Measurements from ENCODE around the gene CYP51A1. TPM values are rescaled to one million over a fixed set of nuclear protein-coding genes. Genes with fewer than 3 reads are reported as not detected.
"Not testable (repeated sequence)": the region's sequence is repeated elsewhere in the genome, so short reads cannot be mapped to it uniquely, and the experiment has no call there.

CYP51A1 gene
- polyA plus RNA-seq, 2 of the 4 experiments (the other 2 are of a cell fraction): 12.6 to 57.3 TPM

GRCh38 chr7:92108821-92109220 is 25.5 kb downstream of the CYP51A1 start (continued):
- no peak for TF ChIP-seq MAZ (IDR thresholded peaks at IDR 0.05; ENCODE audit: borderline replicate concordance, low read depth, low read length)
- TF ChIP-seq HMGXB4 (CRISPR knock-in tag; IDR thresholded peaks at IDR 0.05; ENCODE audit: borderline replicate concordance): no peak
- TF ChIP-seq HES2 (IDR thresholded peaks at IDR 0.05): no peak
- TF ChIP-seq KDM1A (IDR thresholded peaks at IDR 0.05; ENCODE audit: low read depth): no peak

- H3K4me2 ChIP-seq; POLR2A ChIA-PET; ATAC-seq; H3K9me3 ChIP-seq; CTCF ChIA-PET; H3K4me1 ChIP-seq; H3K4me3 ChIP-seq; H3K27ac ChIP-seq; DNase-seq (ENCODE audit: low read depth in 1 of 2, low spot score in 1 of 2); FAIRE-seq: not testable (repeated sequence)
- 92% methylated on average over 5 of the region's 5 CpGs for WGBS (ENCODE audit: missing lambda C conversion rate)
Observed at GRCh38 chr7:92102862-92103261, 31.4 kb downstream of the CYP51A1 start.

GRCh38 chr7:92100534-92100933 is 33.7 kb downstream of the CYP51A1 start:
- TF ChIP-seq HOXA7 (CRISPR knock-in tag; IDR thresholded peaks at IDR 0.05) (no peak), ZNF302 (CRISPR knock-in tag; IDR thresholded peaks at IDR 0.05) (no peak), HEYL (CRISPR knock-in tag; IDR thresholded peaks at IDR 0.05) (no peak), ATOH8 (CRISPR knock-in tag; IDR thresholded peaks at IDR 0.05; ENCODE audit: low read depth) (no peak), ESRRA (IDR thresholded peaks at IDR 0.05; ENCODE audit: borderline replicate concordance, low read length) (no peak), PBX3 (IDR thresholded peaks at IDR 0.05) (no peak), HES2 (IDR thresholded peaks at IDR 0.05) (no peak), NFE2L2 (conservative IDR thresholded peaks at IDR 0.05; ENCODE audit: low read length) (no peak), RARB (CRISPR knock-in tag; IDR thresholded peaks at IDR 0.05) (no peak), CBX2 (IDR thresholded peaks at IDR 0.05; ENCODE audit: borderline replicate concordance, low read depth) (no peak)
- 100% methylated on average over 1 of the region's 1 CpG for WGBS (ENCODE audit: missing lambda C conversion rate)
- H3K4me3 ChIP-seq: no peak overlapping the region
- FAIRE-seq (no peak), DNase-seq (ENCODE audit: low read depth in 1 of 2, low spot score in 1 of 2) (no peak), ATAC-seq (no peak)
- no peak overlapping the region for H3K4me2 ChIP-seq
- POLR2A ChIA-PET: no interaction called here
- no peak overlapping the region for H3K27ac ChIP-seq
- CTCF ChIA-PET: interaction anchor here (1.0 to 1.1 kb wide), 2 partner anchors 16 to 33 kb away, joined by 3 read pairs; no protein-coding TSS in a partner anchor
- no peaks in the 10 kb centered on the region for H3K4me1 ChIP-seq
- no peaks in the 10 kb centered on the region for H3K9me3 ChIP-seq

- Histone ChIP-seq H3K4me2 (no peak overlapping the region), H3K4me1 (no peaks in the 10 kb centered on the region), H3K9me3 (no peaks in the 10 kb centered on the region), H3K27ac (no peak overlapping the region), H3K4me3 (no peak overlapping the region)
- TF ChIP-seq CTCF (IDR thresholded peaks at IDR 0.05) (no peak), HOXB13 (CRISPR knock-in tag; IDR thresholded peaks at IDR 0.05; ENCODE audit: low read depth) (no peak), MAFK (IDR thresholded peaks at IDR 0.05; ENCODE audit: partially characterized antibody) (no peak), EP300 (IDR thresholded peaks at IDR 0.05) (no peak), CHD4 (IDR thresholded peaks at IDR 0.05; ENCODE audit: borderline replicate concordance) (no peak), MYC (IDR thresholded peaks at IDR 0.05; ENCODE audit: borderline replicate concordance, low read length) (no peak), BCL3 (IDR thresholded peaks at IDR 0.05) (no peak), PHF8 (IDR thresholded peaks at IDR 0.05; ENCODE audit: borderline replicate concordance, low read depth) (no peak), HDAC2 (IDR thresholded peaks at IDR 0.05) (no peak), KDM1A (IDR thresholded peaks at IDR 0.05; ENCODE audit: low read depth) (no peak)
- ATAC-seq: no peak
- FAIRE-seq: no peak
- WGBS (ENCODE audit: missing lambda C conversion rate): 89% methylated on average over 1 of the region's 1 CpG
- DNase-seq (ENCODE audit: low read depth in 1 of 2, low spot score in 1 of 2): no peak
- CTCF ChIA-PET: no interaction called here
- POLR2A ChIA-PET: no interaction called here
Observed at GRCh38 chr7:92095380-92095779, 38.9 kb downstream of the CYP51A1 start.
